ENCODE results near the gene POMT2.

DNA sequence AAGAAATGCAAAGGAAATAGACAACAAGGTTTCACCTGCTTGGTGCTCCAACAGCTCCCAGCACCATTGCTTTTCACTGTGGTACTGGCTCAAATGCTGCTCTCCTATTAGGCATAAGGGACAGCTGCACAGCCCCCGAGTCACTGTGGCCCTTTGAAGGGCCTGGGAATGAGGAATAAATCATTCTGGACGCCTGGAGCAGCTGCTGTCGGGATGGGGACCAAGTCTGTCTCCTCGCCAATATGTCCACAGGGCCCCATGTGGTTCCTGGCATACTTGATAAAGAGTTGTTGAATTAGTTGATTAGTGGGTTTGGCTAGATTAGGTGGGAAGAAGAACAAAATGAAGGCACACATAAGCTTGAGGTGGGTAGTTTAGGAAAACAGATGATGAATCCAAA lies 36.6 kb downstream of the POMT2 start:
- no peak for TF ChIP-seq POLR2A (IDR thresholded peaks at IDR 0.05)
- TF ChIP-seq, protein P1, sequence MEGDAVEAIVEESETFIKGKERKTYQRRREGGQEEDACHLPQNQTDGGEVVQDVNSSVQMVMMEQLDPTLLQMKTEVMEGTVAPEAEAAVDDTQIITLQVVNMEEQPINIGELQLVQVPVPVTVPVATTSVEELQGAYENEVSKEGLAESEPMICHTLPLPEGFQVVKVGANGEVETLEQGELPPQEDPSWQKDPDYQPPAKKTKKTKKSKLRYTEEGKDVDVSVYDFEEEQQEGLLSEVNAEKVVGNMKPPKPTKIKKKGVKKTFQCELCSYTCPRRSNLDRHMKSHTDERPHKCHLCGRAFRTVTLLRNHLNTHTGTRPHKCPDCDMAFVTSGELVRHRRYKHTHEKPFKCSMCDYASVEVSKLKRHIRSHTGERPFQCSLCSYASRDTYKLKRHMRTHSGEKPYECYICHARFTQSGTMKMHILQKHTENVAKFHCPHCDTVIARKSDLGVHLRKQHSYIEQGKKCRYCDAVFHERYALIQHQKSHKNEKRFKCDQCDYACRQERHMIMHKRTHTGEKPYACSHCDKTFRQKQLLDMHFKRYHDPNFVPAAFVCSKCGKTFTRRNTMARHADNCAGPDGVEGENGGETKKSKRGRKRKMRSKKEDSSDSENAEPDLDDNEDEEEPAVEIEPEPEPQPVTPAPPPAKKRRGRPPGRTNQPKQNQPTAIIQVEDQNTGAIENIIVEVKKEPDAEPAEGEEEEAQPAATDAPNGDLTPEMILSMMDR (IDR thresholded peaks at IDR 0.05), result no peak
- TF ChIP-seq POLR2AphosphoS5 (IDR thresholded peaks at IDR 0.05), result no peak
- no peak for TF ChIP-seq EP300 (IDR thresholded peaks at IDR 0.05)
